OCI-LY1 (cell line): Measurements from ENCODE around the gene VEGFB.
A peak's percentile ranks its signal among the peaks of the same experiment; 100 is the strongest.

Experiments used
- H2AFZ ChIP-seq: fragments of 200-600 bp; sonication (generic), shearing (Covaris generic); 2 replicates; pipeline ENCODE4 v1.6.0; 2014; ENCODE audit warnings: antibody characterized with exemption, mild to moderate bottlenecking, low read length
- H3F3A ChIP-seq: fragments of 200-600 bp; sonication (generic), shearing (Covaris generic); 2 replicates; pipeline ENCODE4 v1.6.0; 2014; ENCODE audit warnings: mild to moderate bottlenecking, antibody characterized with exemption, low read length, moderate library complexity; ENCODE audit not compliant: insufficient read depth
- H3K27ac ChIP-seq: fragments of 200-600 bp; sonication (generic); 2 replicates; pipeline ENCODE4 v1.5.1; 2014; ENCODE audit warnings: low read length, mixed run types, mild to moderate bottlenecking, low read depth; ENCODE audit not compliant: poor library complexity, severe bottlenecking
- H3K27me3 ChIP-seq: fragments of 200-600 bp; sonication (generic); 2 replicates; pipeline ENCODE4 v1.6.0; 2014; ENCODE audit warnings: antibody characterized with exemption, mild to moderate bottlenecking, low read length, moderate library complexity; ENCODE audit not compliant: insufficient read depth
- H3K36me3 ChIP-seq: fragments of 200-600 bp; sonication (generic); 2 replicates; pipeline ENCODE4 v1.6.1; 2014; ENCODE audit warnings: mild to moderate bottlenecking, antibody characterized with exemption, low read length, moderate library complexity, mixed read lengths; ENCODE audit not compliant: insufficient read depth
- H3K4me1 ChIP-seq: fragments of 200-600 bp; sonication (generic); 2 replicates; pipeline ENCODE4 v1.5.1; 2014; ENCODE audit warnings: mild to moderate bottlenecking, low read length, moderate library complexity; ENCODE audit not compliant: insufficient read depth, severe bottlenecking
- H3K4me2 ChIP-seq: fragments of 200-600 bp; sonication (generic), shearing (Covaris generic); 2 replicates; pipeline ENCODE4 v1.6.1; 2014; ENCODE audit warnings: low read length
- H3K4me3 ChIP-seq: fragments of 200-600 bp; sonication (generic); 2 replicates; pipeline ENCODE4 v1.5.1; 2014; ENCODE audit warnings: low read length, low read depth, mild to moderate bottlenecking, mixed read lengths; ENCODE audit not compliant: poor library complexity, severe bottlenecking
- H3K79me2 ChIP-seq: fragments of 200-600 bp; shearing (Covaris generic); 2 replicates; pipeline ENCODE4 v1.6.1; 2016; ENCODE audit warnings: mixed run types, low read length, mixed read lengths; ENCODE audit not compliant: insufficient read depth
- H3K9ac ChIP-seq: fragments of 200-600 bp; sonication (generic), shearing (Covaris generic); 2 replicates; pipeline ENCODE4 v1.6.1; 2014; ENCODE audit warnings: mild to moderate bottlenecking, low read length, mixed read lengths
- H3K9me2 ChIP-seq: fragments of 200-600 bp; sonication (generic), shearing (Covaris generic); 2 replicates; pipeline ENCODE4 v1.6.1; 2014; ENCODE audit warnings: low read depth, mild to moderate bottlenecking, low read length, mixed read lengths
- H3K9me3 ChIP-seq: fragments of 200-600 bp; shearing (Covaris generic); 2 replicates; pipeline ENCODE4 v1.6.1; 2014; ENCODE audit warnings: low read length, mixed read lengths
- H4K20me1 ChIP-seq: fragments of 200-600 bp; sonication (generic), shearing (Covaris generic); 2 replicates; pipeline ENCODE4 v1.6.0; 2016; ENCODE audit warnings: mild to moderate bottlenecking, low read length; ENCODE audit not compliant: insufficient read depth
- EZH2 ChIP-seq: fragments of 200-600 bp; sonication (generic), shearing (Covaris generic); IDR thresholded peaks from 2 replicates; pipeline ENCODE4 v1.8.0; 2017; ENCODE audit warnings: borderline replicate concordance, mixed run types, mild to moderate bottlenecking, antibody characterized with exemption, low read length, moderate library complexity, mixed read lengths
- TF ChIP-seq, protein P1 (sequence below): fragments of 200-600 bp; sonication (generic), shearing (Covaris generic); IDR thresholded peaks from 2 replicates; pipeline ENCODE4 v1.5.1; 2017; ENCODE audit warnings: mild to moderate bottlenecking, antibody characterized with exemption, low read length, moderate library complexity, mixed read lengths

Gene VEGFB

DNA sequence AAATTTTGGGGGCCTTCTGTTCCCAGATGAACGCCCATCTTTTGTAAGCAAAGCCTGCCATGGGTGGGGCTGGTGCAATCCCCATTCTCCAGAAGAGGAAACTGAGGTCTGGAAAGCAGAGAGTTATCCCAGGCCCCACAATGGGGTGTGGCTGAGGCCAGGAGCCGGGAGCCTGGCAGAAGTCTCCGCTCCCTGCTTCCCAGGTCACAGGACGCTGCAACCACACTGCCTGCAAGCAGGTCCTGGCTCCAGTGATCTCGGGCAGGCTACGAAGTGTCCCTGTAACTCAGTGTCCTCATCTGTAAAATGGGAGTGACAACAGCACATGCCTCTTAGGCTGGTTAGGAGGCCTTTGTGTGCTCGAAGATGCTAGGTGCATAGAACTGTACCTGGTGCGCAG, 18.7 kb downstream of the VEGFB start:
- H3K9me2 ChIP-seq = no peaks in the 10 kb centered on the region
- H3K4me3 ChIP-seq = no peak overlapping the region
- H3K27ac ChIP-seq = no peak overlapping the region
- H4K20me1 ChIP-seq = no peaks in the 10 kb centered on the region
- H3K36me3 ChIP-seq = peaks cover 7% of the 10 kb centered on the region; the same call in 1 of the 2 replicates
- no peaks in the 10 kb centered on the region for H3K27me3 ChIP-seq
- H2AFZ ChIP-seq = no peak overlapping the region
- H3F3A ChIP-seq = no peaks in the 10 kb centered on the region
- H3K4me1 ChIP-seq = peaks cover 25% of the 10 kb centered on the region
- no peak overlapping the region for H3K9ac ChIP-seq
- TF ChIP-seq, protein P1, sequence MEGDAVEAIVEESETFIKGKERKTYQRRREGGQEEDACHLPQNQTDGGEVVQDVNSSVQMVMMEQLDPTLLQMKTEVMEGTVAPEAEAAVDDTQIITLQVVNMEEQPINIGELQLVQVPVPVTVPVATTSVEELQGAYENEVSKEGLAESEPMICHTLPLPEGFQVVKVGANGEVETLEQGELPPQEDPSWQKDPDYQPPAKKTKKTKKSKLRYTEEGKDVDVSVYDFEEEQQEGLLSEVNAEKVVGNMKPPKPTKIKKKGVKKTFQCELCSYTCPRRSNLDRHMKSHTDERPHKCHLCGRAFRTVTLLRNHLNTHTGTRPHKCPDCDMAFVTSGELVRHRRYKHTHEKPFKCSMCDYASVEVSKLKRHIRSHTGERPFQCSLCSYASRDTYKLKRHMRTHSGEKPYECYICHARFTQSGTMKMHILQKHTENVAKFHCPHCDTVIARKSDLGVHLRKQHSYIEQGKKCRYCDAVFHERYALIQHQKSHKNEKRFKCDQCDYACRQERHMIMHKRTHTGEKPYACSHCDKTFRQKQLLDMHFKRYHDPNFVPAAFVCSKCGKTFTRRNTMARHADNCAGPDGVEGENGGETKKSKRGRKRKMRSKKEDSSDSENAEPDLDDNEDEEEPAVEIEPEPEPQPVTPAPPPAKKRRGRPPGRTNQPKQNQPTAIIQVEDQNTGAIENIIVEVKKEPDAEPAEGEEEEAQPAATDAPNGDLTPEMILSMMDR = no peak
- no peak for TF ChIP-seq EZH2
- peak overlapping the region; percentile 91; the same call in 1 of the 2 replicates for H3K4me2 ChIP-seq
- H3K79me2 ChIP-seq = no peaks in the 10 kb centered on the region
- H3K9me3 ChIP-seq = no peaks in the 10 kb centered on the region

GRCh38 chr11:64253481-64253880, 19.1 kb downstream of the VEGFB start:
- H3K79me2 ChIP-seq = no peaks in the 10 kb centered on the region
- TF ChIP-seq EZH2 = no peak
- TF ChIP-seq, protein P1 = no peak
- no peaks in the 10 kb centered on the region for H3F3A ChIP-seq
- no peaks in the 10 kb centered on the region for H3K9me2 ChIP-seq
- no peak overlapping the region for H3K4me3 ChIP-seq
- H4K20me1 ChIP-seq = no peaks in the 10 kb centered on the region
- H3K4me2 ChIP-seq = no peak overlapping the region
- no peaks in the 10 kb centered on the region for H3K9me3 ChIP-seq
- no peak overlapping the region for H3K9ac ChIP-seq
- H2AFZ ChIP-seq = no peak overlapping the region
- H3K27ac ChIP-seq = no peak overlapping the region
- H3K27me3 ChIP-seq = no peaks in the 10 kb centered on the region
- peaks cover 22% of the 10 kb centered on the region for H3K4me1 ChIP-seq
- H3K36me3 ChIP-seq = peaks cover 12% of the 10 kb centered on the region; the same call in 1 of the 2 replicates

- Histone ChIP-seq H3K36me3 (peaks cover 20% of the 10 kb centered on the region; the same call in 1 of the 2 replicates), H3K79me2 (no peaks in the 10 kb centered on the region), H2AFZ (no peak overlapping the region), H3K4me2 (no peak overlapping the region), H3F3A (no peaks in the 10 kb centered on the region), H3K27me3 (no peaks in the 10 kb centered on the region), H3K4me1 (peaks cover 22% of the 10 kb centered on the region), H3K9me3 (no peaks in the 10 kb centered on the region), H3K4me3 (no peak overlapping the region), H4K20me1 (no peaks in the 10 kb centered on the region), H3K27ac (no peak overlapping the region), H3K9me2 (no peaks in the 10 kb centered on the region), H3K9ac (no peak overlapping the region)
- TF ChIP-seq EZH2 = no peak
- TF ChIP-seq, protein P1 = no peak
These were observed 19.9 kb downstream of the VEGFB start for GRCh38 chr11:64254326-64254725.
